HG03139 (cell line): Measurements from ENCODE around the gene RBFOX2.
"Not testable (repeated sequence)": the region's sequence is repeated elsewhere in the genome, so short reads cannot be mapped to it uniquely, and the experiment has no call there.

Experiments
- ATAC-seq: cut with Tn5 transposase; IDR thresholded peaks from one replicate; pipeline ENCODE4 v1.9.1; 2021; ENCODE audit not compliant: unreplicated experiment

Gene RBFOX2

GRCh38 chr22:35742342-35743100, 286.1 kb downstream of the RBFOX2 start:
- ATAC-seq, result no peak

DNA sequence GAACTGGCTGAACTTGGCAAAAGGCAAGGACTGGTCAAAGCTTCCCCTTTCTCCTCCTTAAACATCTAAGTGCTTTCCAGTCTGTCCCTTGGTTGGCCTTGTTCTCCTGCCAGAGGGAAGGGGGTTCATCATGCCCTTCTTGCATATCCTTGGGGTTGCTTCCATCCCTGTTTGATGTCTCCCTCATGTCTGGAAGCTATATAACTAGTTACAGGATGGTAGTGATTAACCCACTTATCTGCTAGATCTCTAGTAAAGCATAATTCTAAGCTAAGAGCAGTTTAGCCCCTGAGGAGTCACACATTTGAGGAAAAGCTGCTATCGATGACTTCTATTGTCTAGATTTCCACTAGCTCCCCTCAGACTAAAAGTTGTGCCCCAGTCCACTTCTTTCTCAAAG, 288.0 kb downstream of the RBFOX2 start:
- no peak for ATAC-seq

DNA sequence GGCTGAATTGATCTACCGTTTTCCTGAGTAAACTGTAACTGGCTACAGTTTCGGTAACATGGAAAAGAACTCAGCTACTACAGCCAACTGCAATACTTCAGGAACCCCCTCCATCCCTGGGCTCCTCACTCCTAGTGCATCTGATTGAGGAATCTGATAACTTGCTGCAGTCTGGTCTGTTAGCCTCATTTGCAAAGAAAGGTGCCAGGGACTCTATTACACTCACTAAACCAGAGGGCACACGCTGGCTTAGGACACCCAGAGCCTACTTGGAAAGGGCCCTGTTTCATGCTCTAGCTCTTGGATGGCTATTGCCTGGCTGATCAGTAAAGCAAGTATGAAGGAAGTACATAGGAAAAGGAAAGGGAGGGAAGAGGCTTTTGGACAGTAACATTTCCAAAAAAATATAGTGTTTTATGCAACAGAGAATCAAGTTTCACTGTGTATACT, 288.7 kb downstream of the RBFOX2 start:
- ATAC-seq, result no peak

- no peak for ATAC-seq
Observed at GRCh38 chr22:35739076-35739930, 289.3 kb downstream of the RBFOX2 start.

DNA sequence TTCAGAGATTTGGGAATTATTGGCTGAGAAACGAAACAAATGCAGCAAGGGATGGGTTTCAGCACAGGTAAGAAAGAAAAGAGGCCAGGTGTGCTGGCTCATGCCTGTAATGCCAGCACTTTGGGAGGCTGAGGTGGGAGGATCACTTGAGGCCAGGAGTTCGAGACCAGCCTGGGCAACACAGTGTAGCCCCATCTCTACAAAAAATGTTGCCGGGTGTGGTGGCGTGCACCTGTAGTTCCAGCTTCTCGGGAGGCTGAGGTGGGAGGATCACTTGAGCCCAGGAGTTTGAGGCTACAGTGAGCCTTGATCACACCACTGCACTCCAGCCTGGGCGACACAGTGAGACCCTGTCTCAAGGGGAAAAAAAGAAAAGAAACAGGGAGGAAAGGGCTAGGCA, 290.7 kb downstream of the RBFOX2 start:
- ATAC-seq, result not testable (repeated sequence)

DNA sequence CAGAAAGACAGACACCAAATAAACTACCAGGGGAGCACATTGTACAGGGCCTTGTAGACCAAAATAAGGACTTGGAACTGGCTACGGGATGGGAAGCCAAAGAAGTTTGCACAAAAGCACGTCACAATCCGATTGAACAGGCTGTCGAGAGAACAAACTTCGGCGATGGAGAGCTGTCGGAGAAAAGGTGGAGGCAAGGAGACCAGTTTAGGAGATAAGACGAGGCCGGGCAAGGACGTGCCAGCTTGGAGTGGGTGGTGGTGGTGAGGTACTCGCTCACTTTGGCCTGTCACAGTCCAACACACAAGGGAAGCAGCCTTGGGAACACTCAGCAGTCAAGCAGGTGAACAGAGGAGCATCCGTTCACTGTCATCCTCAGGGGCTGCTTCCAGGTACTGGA, 291.9 kb downstream of the RBFOX2 start:
- no peak for ATAC-seq

DNA sequence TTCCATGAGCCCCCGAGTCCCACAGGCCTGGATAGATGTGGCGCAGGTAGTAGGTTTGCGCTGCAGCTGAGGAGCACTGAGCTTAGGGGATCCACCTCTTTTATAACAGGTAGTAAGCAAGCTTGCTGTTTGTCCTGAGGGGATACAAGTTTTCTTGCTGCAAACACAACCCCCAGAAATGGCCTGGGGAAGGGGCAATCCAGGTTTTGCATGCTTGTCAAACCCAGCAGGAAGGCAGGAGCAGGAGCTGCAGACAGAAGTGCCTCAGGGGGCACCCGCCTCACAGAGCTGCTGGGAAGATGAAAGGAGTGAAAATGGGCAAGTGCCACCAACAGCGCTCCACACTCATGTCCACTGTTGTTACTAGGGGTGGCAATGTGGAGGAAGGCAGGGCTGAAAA, 292.5 kb downstream of the RBFOX2 start:
- ATAC-seq, result no peak

DNA sequence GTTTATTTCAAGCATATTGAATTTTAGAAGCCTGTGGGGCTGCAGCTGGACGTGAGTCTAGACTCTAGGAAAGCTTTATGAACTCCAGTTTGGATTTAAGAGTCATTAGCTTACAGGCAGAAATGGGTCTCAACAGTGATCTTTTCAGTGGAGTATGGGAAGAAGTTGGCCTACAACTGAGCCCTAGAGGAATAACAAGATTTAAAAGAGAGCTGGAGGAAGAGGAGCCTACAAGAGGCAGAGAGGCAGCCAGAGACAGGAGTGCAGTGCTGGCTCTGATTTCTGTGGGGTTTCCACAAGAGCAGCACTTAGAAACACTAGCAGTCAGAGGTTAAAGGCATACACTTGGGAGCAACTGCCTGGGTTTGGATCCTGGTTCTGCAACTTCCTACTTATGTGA, 293.1 kb downstream of the RBFOX2 start:
- ATAC-seq, result no peak

DNA sequence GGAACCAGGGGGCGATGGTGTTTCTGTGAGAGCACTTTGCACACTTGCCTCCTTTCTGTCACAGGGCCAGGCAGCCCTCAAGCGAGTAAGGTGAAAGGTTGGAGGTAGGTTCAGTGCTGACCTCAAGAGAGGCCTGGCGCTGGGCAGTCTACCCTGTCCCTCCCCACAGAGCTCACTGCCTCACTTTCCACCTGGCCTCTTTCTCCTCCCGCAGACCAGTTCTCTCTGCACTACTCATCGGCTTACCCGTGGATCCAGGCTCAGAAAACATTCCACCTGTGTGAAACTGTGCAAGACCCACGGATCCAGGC, 294.2 kb downstream of the RBFOX2 start:
- ATAC-seq, result no peak

DNA sequence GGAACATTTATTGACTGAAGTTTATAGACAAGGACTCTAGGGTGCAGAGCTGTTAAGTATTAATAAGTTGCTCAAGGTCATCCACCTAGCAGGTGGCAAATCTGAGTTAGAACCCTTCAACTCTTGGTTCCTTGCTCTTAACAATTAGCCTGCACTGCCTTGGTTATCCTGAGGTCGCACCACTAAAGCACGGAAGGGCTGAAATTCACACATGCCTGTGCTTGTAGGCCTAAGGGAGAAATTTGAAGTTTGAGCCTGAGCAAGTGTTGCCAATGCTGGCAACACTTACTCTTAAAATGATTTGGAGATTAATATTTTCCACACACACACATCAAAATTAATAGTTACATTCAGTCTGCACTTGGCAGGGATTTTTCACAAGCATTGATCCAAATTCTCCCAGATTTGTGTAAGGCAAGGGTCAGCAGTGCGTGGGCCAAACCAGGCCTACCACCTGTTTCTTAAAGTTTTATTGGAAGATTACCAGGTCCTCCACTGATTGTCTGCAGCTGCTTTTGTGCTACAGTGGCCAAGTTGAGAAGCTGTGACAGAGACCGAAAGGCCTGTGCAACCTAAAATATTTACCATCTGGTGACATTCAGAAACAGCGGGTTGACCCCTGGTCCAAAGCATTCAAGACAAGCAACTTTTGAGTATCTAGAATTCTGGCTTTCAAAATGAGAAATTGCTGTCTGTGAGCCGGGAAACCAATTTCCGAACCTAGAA, 294.7 kb downstream of the RBFOX2 start:
- no peak for ATAC-seq

DNA sequence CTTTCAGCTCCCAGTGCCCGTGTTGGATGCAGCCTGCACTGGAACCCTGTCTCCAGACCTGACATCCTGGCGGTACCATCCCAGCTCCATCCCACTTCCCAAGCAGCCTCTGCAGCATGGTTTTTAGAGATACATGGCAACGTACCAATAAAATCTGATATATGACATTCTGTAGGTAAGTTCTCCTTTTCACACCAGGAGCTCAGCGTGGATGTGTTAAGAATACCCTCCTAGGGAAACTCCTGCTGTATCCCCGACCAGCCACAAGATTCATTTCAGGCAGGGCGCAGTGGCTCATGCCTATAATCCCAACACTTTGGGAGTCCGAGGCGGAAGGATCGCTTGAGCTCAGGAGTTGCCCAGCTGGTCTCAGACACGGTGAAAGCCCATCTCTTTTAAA, 295.6 kb downstream of the RBFOX2 start:
- ATAC-seq, result no peak

DNA sequence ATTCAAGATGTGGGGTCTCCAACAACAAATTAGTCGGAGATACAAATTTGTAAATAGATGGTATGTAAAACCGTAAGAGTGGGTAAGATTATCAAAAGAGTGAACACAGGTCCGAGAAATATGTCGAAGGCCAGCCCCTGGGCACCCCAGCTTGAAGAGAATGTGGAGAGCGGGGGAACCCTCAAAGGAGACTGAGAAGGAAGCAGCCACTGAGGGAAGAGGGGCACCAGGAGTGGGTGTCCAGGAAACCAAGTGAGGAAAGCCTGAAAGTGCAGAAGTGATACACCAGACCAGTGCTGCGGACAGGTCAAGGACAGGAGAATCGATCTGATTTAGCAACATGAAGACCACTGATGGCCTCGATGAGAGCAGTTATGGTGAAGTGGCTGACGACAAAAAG, 296.5 kb downstream of the RBFOX2 start:
- no peak for ATAC-seq

GRCh38 chr22:35731321-35731720, 297.3 kb downstream of the RBFOX2 start:
- ATAC-seq, result no peak

DNA sequence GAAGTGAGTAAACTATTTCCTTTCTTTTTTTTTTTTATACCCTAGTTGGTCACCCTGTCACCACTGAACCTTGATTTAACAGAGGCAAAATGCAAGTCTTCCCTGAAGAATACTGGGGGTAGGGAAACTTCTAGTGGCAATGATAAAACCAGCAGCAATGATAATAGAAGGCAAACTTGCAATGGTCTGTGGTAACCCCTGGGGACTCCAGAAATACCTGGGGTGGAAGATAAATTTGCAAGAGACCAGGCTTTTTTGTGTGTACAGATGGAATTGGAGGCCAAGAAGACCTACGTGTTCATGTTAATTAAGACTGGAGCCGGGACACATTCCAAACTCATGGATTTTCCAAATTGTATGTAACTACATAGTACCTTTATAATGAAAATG, 299.3 kb downstream of the RBFOX2 start:
- no peak for ATAC-seq

DNA sequence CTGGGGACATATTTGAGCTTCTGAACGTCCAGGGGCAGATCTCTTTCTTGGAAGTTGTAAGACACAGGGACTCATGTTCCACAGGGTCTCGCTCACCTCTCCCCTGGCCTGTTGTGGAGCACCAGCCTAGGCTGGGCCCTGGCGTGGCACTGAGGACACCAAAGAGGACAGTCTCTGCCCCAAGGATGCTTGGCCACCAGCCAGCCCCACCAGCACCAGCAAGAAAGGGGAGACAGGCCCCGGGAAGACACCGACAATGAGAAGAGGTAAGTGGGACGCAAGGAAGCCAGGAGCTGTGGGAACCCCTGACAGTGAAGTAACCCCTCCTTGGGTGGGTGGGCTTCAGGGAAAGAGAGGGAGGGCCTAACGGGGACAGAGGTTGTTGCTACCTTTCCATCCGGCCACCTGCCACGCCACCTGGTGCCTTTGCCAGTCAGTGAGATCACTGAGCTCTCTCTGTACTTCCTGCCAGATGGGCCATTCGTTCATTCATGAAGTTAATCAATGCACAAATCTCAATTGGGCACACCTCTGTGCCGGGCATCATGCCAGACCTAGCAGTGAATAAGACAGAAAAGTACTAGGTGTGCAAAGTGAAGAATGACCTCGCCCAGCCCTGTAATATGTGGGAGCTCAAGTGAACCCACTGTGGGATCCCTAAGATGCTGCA, 299.9 kb downstream of the RBFOX2 start:
- no peak for ATAC-seq

- ATAC-seq, result no peak
Observed at GRCh38 chr22:35727436-35727835, 301.2 kb downstream of the RBFOX2 start.

GRCh38 chr22:35726933-35727332, 301.7 kb downstream of the RBFOX2 start:
- ATAC-seq, result no peak

DNA sequence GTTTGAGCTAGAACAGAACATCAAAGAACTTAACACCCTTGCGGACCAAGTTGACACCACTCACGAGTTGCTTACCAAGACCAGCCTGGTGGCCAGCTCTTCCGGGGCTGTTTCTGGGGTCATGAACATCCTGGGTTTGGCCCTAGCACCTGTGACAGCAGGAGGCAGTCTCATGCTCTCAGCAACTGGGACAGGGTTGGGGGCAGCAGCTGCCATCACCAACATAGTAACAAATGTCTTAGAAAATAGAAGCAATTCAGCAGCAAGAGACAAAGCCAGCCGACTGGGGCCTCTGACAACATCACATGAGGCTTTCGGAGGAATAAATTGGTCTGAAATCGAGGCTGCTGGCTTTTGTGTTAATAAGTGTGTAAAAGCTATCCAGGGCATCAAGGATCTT, 302.2 kb downstream of the RBFOX2 start:
- ATAC-seq, result no peak

DNA sequence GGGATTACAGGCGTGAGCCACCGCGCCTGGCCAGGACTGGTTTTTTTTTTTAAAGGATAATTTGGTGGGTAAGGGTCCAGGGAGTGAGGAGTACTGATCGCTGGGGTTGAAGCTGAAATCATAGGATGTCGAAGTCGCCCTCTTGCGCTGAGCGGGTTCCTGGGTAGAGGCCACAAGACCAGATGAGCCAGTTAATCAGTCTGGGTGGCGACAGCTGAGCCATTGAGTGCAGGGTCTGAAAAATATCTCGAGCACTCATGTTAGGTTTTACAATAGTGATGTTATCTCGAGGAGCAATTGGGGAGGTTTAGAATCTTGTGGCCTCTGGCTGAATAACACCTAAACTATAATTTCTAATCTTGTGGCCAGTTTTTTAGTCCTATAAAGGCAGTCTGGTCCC, 303.1 kb downstream of the RBFOX2 start:
- ATAC-seq, result no peak

GRCh38 chr22:35721960-35722359, 306.7 kb downstream of the RBFOX2 start:
- no peak for ATAC-seq

DNA sequence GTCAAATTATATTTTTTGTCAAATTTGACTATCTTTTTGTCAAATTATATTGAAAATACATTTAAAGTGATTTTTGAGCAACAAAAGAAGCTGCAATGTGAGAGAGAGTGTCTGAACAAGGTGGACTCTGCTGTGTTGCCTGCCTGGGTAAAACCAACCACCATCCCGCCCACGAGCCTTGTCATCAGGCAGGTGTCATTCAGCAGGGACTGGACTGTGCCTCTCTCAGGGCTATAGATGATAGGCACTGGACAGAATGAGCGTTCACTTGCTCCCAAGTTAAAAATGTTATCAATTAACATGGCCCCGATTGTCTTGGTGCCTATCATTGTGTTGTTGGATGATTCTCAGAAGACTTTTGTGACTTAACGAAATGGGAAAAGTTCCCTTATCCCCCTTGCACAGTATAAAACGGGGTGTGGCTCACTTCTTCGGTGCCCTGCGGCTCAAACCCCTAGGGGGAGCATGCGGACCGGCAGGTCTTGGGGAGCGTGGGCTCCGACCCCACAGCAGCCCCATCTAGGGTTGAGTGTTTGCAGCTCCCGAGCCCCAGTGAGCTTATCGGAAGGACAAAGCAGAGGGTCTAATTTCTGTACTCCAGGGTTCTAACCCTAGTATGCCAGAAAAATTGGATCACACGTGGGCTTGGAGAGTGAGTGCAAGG, 309.3 kb downstream of the RBFOX2 start:
- ATAC-seq, result no peak
